ENCODE data around the gene TAS2R7. TPM values are rescaled to one million over a fixed set of nuclear protein-coding genes. Genes with fewer than 3 reads are reported as not detected.
"Not testable (repeated sequence)": the region's sequence is repeated elsewhere in the genome, so short reads cannot be mapped to it uniquely, and the experiment has no call there.

The TAS2R7 gene
- total and polyA plus RNA-seq, 3 donors from 2014 or later: not detected

DNA sequence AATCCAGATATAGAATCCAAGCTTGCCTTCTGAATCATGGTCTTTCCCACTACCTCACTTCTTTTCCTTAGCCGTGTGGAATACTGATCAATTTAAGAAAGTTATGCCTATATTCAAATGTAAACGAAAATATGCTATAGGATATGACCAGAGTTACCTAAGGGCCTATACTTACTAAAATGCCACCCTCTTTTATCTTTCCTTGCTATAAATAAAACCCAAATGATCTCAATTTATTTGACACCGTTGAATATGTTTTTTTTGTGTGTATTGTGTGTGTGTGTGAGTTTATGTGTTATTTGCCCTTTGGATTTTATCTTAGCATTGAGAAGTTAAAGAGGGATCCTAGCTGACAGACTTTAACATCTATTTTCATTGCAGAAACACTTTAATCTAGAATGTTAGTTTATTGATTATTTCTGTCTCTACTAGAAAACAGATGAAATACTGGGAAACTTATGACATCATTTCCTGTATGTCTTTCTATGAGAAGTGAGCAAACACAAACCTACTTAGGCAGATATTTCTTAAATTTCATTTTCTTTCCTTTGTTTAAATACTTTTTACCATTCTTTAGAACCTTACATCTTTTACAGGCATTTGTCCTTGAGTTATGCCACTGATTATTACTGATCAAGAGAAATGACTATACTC is 9.6 kb upstream of the TAS2R7 start:
- Histone ChIP-seq H3K9me3 (no peaks in the 10 kb centered on the region), H3K36me3 (ENCODE audit: low read depth, missing control alignments) (no peaks in the 10 kb centered on the region), H3K27me3 (no peaks in the 10 kb centered on the region), H3K4me1 (no peaks in the 10 kb centered on the region), H3K27ac (no peak overlapping the region), H3K4me3 (no peak overlapping the region)
- TF ChIP-seq POLR2A (IDR thresholded peaks at IDR 0.05): no peak
- TF ChIP-seq, protein P1, sequence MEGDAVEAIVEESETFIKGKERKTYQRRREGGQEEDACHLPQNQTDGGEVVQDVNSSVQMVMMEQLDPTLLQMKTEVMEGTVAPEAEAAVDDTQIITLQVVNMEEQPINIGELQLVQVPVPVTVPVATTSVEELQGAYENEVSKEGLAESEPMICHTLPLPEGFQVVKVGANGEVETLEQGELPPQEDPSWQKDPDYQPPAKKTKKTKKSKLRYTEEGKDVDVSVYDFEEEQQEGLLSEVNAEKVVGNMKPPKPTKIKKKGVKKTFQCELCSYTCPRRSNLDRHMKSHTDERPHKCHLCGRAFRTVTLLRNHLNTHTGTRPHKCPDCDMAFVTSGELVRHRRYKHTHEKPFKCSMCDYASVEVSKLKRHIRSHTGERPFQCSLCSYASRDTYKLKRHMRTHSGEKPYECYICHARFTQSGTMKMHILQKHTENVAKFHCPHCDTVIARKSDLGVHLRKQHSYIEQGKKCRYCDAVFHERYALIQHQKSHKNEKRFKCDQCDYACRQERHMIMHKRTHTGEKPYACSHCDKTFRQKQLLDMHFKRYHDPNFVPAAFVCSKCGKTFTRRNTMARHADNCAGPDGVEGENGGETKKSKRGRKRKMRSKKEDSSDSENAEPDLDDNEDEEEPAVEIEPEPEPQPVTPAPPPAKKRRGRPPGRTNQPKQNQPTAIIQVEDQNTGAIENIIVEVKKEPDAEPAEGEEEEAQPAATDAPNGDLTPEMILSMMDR (IDR thresholded peaks at IDR 0.05): no peak
- no peak for DNase-seq
- intact Hi-C loops (cut with DNase I; ENCODE audit: low total_unique reads): no loop called here
- WGBS, 2 donors: 79 to 89% methylated on average over 3 of the region's 3 CpGs

DNA sequence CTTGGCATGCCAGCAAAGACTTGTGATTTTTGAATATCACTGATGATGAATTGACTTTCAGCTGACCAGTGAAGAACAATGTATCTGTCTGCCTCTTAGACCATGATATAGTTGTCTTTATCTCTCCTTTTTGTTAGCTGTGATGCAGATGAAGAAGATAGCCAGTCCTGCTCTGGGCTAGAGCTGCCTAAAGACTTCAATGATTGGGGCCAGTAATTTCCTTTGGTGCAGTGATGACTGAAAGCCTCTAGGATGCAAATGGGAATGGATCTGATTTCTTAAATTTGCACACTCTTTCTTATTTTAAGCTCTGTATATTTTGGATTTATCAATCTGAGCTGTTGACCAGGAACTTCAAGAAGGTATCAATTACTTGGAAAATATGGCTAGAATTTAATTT is 7.6 kb upstream of the TAS2R7 start, which contains the start of gene TAS2R9:
TSS of gene TAS2R9 (minus strand) at position 101 of the 400 bp plus-strand sequence. CDS start at position 8, 93 bp downstream.
- Histone ChIP-seq H3K27me3 (no peaks in the 10 kb centered on the region), H3K36me3 (ENCODE audit: low read depth, missing control alignments) (no peaks in the 10 kb centered on the region), H3K9me3 (no peaks in the 10 kb centered on the region), H3K27ac (no peak within 1 kb of the TSS), H3K4me3 (no peak within 1 kb of the TSS), H3K4me1 (no peaks in the 10 kb centered on the region)
- DNase-seq: no peak
- no peak for TF ChIP-seq POLR2A (IDR thresholded peaks at IDR 0.05)
- TF ChIP-seq, protein P1 (IDR thresholded peaks at IDR 0.05): no peak
- intact Hi-C loops (cut with DNase I; ENCODE audit: low total_unique reads): no loop called here

DNA sequence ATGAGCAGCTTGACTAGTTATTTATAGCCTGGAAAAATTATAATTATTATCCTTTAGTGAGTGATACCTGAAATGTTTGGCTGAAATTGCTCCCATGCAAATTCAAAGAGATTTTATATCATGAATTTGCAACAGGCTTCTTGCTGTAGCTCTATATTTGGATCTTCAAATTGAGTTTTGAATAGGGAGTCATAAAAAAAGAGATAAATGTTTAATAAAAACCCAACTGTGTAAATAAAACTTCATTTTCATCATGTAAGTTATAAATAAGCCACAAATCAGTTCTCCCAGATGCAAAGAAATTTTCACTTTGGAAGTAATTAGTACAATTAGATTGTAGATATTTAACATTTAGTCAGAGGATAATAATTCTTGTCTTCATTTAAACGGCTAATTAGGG is 4.8 kb upstream of the TAS2R7 start, which contains the start of gene TAS2R8:
TSS of gene TAS2R8 (minus strand) at position 101 of the 400 bp plus-strand sequence. CDS start 306 bp downstream, outside the sequence.
- no peaks in the 10 kb centered on the region for H3K9me3 ChIP-seq
- no peaks in the 10 kb centered on the region for H3K4me1 ChIP-seq
- no peak within 1 kb of the TSS for H3K4me3 ChIP-seq
- DNase-seq: no peak
- TF ChIP-seq, protein P1 (IDR thresholded peaks at IDR 0.05): no peak
- TF ChIP-seq POLR2A (IDR thresholded peaks at IDR 0.05): no peak
- H3K27ac ChIP-seq: no peak within 1 kb of the TSS
- no peaks in the 10 kb centered on the region for H3K36me3 ChIP-seq (ENCODE audit: low read depth, missing control alignments)
- 48 to 70% methylated on average over 1 of the region's 1 CpG for WGBS, 2 donors
- intact Hi-C loops (cut with DNase I; ENCODE audit: low total_unique reads): no loop called here
- H3K27me3 ChIP-seq: no peaks in the 10 kb centered on the region

DNA sequence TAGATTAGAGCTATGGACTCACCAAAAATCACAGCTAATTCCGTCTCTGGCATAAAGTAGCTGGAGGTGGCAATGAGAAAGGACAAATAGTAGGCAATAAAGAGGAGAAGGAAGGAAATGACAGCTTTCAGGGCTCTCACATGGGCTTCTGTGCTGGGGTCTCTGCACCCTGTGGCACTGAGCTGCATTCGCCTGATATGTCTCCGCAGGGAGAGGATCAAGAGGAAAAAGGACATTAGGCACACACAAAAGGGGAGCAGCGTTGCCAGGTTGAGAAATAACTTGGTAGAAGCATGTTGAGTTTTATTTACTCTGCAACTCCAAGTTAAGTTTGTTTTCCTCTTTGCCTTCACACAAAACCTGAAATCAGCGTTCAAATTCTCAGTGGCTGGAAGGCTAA is 686 bp downstream of the TAS2R7 start:
- TF ChIP-seq, protein P1 (IDR thresholded peaks at IDR 0.05): no peak
- TF ChIP-seq POLR2A (IDR thresholded peaks at IDR 0.05): no peak
- Histone ChIP-seq H3K9me3 (no peaks in the 10 kb centered on the region), H3K4me1 (no peaks in the 10 kb centered on the region), H3K27me3 (no peaks in the 10 kb centered on the region), H3K36me3 (ENCODE audit: low read depth, missing control alignments) (no peaks in the 10 kb centered on the region), H3K27ac (no peak overlapping the region), H3K4me3 (no peak overlapping the region)
- WGBS, 2 donors: 68 to 76% methylated on average over 5 of the region's 5 CpGs
- intact Hi-C loops (cut with DNase I; ENCODE audit: low total_unique reads): no loop called here
- no peak for DNase-seq

DNA sequence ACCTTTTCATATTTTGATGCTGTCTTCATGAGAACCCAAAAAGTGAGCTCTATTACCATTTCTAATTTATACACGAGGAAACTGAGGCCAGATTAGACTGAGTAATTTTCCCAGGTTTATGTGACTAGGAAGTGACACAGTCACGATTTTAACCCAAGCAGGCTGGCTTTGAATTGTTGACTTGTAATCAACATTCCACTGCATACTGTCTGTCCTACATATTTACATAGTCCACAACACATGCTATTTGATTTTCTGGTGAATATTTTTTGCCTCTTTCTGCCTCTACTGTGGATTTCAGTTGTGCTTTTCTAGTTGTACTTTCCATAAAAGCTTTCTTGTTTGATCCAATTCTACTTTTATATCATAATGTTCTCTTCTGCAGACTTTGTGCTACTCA is 8.2 kb downstream of the TAS2R7 start:
- Histone ChIP-seq H3K4me3 (no peak overlapping the region), H3K9me3 (no peaks in the 10 kb centered on the region), H3K27me3 (no peaks in the 10 kb centered on the region), H3K36me3 (ENCODE audit: low read depth, missing control alignments) (no peaks in the 10 kb centered on the region), H3K27ac (peak overlapping the region in 1 of 2 donors; percentile 11), H3K4me1 (no peaks in the 10 kb centered on the region)
- DNase-seq: no peak
- 58 to 74% methylated on average over 2 of the region's 2 CpGs for WGBS, 2 donors
- intact Hi-C loops (cut with DNase I; ENCODE audit: low total_unique reads): no loop called here
- no peak for TF ChIP-seq POLR2A (IDR thresholded peaks at IDR 0.05)

DNA sequence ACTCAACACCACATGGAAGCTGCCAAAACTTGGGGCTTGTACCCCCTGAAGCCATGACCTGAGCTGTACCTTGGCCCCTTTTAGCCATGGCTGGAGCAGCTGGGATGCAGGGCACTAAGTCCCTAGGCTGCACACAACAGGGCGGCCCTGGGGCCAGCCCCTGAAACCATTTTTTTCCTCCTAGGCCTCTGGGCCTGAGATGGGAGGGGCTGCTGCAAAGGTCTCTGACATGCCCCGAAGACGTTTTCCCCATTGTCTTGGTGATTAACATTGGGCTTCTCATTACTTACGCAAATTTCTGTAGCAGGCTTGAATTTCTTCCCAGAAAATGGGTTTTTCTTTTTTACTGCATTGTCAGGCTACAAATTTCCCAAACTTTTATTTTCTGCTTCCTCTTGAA is 10.7 kb downstream of the TAS2R7 start:
- 89 to 90% methylated on average over 4 of the region's 4 CpGs for WGBS, 2 donors
- H3K36me3 ChIP-seq (ENCODE audit: low read depth, missing control alignments); intact Hi-C loops (cut with DNase I; ENCODE audit: low total_unique reads): not testable (repeated sequence)

More for the DNA sequence above, 10.7 kb downstream of the TAS2R7 start:
- not testable (repeated sequence) for H3K4me3 ChIP-seq, H3K9me3 ChIP-seq, H3K27ac ChIP-seq, H3K27me3 ChIP-seq, H3K4me1 ChIP-seq, DNase-seq
